Suprapubic skin (tissue), 4 donors: ENCODE results near the gene PLXNA2. TPM values are rescaled to one million over a fixed set of nuclear protein-coding genes. Genes with fewer than 3 reads are reported as not detected.

ENCODE experiments used
- DNase-seq, 2 donors: peaks; one replicate each; pipeline ENCODE4 v3.0.0-alpha.2; 2019; ENCODE audit warnings: low spot score in 2 of 2
- H3K27ac ChIP-seq: fragments of 200-600 bp; sonication (generic); one replicate; pipeline ENCODE4 v1.5.1; 2019
- H3K27me3 ChIP-seq: fragments of 200-600 bp; sonication (generic); one replicate; pipeline ENCODE4 v1.5.1; 2019
- H3K36me3 ChIP-seq: fragments of 200-600 bp; sonication (generic); one replicate; pipeline ENCODE4 v1.5.1; 2019
- H3K4me1 ChIP-seq: fragments of 200-600 bp; sonication (generic); one replicate; pipeline ENCODE4 v1.5.1; 2019
- H3K4me3 ChIP-seq: fragments of 200-600 bp; sonication (generic); one replicate; pipeline ENCODE4 v1.5.1; 2019; ENCODE audit warnings: mild to moderate bottlenecking
- H3K9me3 ChIP-seq: fragments of 200-600 bp; sonication (generic); one replicate; pipeline ENCODE4 v1.5.1; 2019
- CTCF ChIP-seq, 2 donors: fragments of 200-600 bp in 1 of 2; fragments of 450-650 bp in 1 of 2; sonication (generic) in 1 of 2; IDR thresholded peaks; one replicate each; pipeline ENCODE4 v1.5.1; 2016 to 2019; ENCODE audit warnings: antibody characterized with exemption in 2 of 2, mild to moderate bottlenecking in 1 of 2, moderate library complexity in 1 of 2
- EP300 ChIP-seq: sonication (generic); formaldehyde crosslinking; IDR thresholded peaks from one replicate; pipeline ENCODE4 v1.6.1; 2017; ENCODE audit warnings: antibody characterized with exemption
- POLR2A ChIP-seq, 2 donors: fragments of 450-650 bp; IDR thresholded peaks; one replicate each; pipeline ENCODE4 v1.6.1; 2017; ENCODE audit warnings: antibody characterized with exemption in 2 of 2, mild to moderate bottlenecking in 2 of 2, moderate library complexity in 2 of 2
- POLR2AphosphoS5 ChIP-seq, 3 donors: sonication (generic); formaldehyde crosslinking; IDR thresholded peaks; one replicate each; pipeline ENCODE4 v1.6.1; 2017; ENCODE audit warnings: antibody characterized with exemption in 3 of 3
- WGBS: methylation state at CpG from one replicate; pipeline ENCODE4 v1.1.5; 2018; 5-methylcytosine and 5-hydroxymethylcytosine counted together
- total RNA-seq, 4 donors: library from RNA; depleted of rRNA; stranded (reverse); fragments of >200 nt; gene quantifications; one replicate each; pipeline ENCODE4 v1.1.0, GENCODE V29; 2016

The PLXNA2 gene
- total RNA-seq, 4 donors from 2014 or later = 35.3 to 53.9 (median 45.7) TPM

- no peak for DNase-seq
- no peaks in the 10 kb centered on the region for H3K27me3 ChIP-seq
- H3K27ac ChIP-seq = no peak overlapping the region
- no peaks in the 10 kb centered on the region for H3K36me3 ChIP-seq
- TF ChIP-seq CTCF (IDR thresholded peaks at IDR 0.05) = no peak
- TF ChIP-seq POLR2A (IDR thresholded peaks at IDR 0.05) = no peak
- no peak for TF ChIP-seq EP300
- no peak for TF ChIP-seq POLR2AphosphoS5 (IDR thresholded peaks at IDR 0.05)
- H3K9me3 ChIP-seq = no peaks in the 10 kb centered on the region
- WGBS = 59% methylated on average over 6 of the region's 6 CpGs
- no peak overlapping the region for H3K4me3 ChIP-seq
- H3K4me1 ChIP-seq = peaks cover 36% of the 10 kb centered on the region
Measured at GRCh38 chr1:208150833-208151458, 93.2 kb downstream of the PLXNA2 start.

- DNase-seq = no peak
- peaks cover 36% of the 10 kb centered on the region for H3K4me1 ChIP-seq
- no peaks in the 10 kb centered on the region for H3K36me3 ChIP-seq
- no peaks in the 10 kb centered on the region for H3K9me3 ChIP-seq
- H3K27me3 ChIP-seq = no peaks in the 10 kb centered on the region
- WGBS = 72% methylated on average over 9 of the region's 9 CpGs
- H3K27ac ChIP-seq = no peak overlapping the region
- TF ChIP-seq EP300 = no peak
- H3K4me3 ChIP-seq = no peak overlapping the region
Measured at GRCh38 chr1:208149776-208150514, 94.2 kb downstream of the PLXNA2 start.

- peaks cover 28% of the 10 kb centered on the region for H3K4me1 ChIP-seq
- no peak overlapping the region for H3K27ac ChIP-seq
- DNase-seq = no peak
- no peaks in the 10 kb centered on the region for H3K36me3 ChIP-seq
- H3K4me3 ChIP-seq = no peak overlapping the region
- no peaks in the 10 kb centered on the region for H3K9me3 ChIP-seq
- H3K27me3 ChIP-seq = no peaks in the 10 kb centered on the region
- TF ChIP-seq POLR2AphosphoS5 (IDR thresholded peaks at IDR 0.05) (no peak), POLR2A (IDR thresholded peaks at IDR 0.05) (no peak), EP300 (no peak), CTCF (IDR thresholded peaks at IDR 0.05) (no peak)
Measured at GRCh38 chr1:208149213-208149612, 95.0 kb downstream of the PLXNA2 start.

GRCh38 chr1:208148380-208148779 lies 95.8 kb downstream of the PLXNA2 start:
- Histone ChIP-seq H3K36me3 (no peaks in the 10 kb centered on the region), H3K4me3 (no peak overlapping the region), H3K4me1 (peaks cover 25% of the 10 kb centered on the region), H3K27me3 (no peaks in the 10 kb centered on the region), H3K27ac (no peak overlapping the region), H3K9me3 (no peaks in the 10 kb centered on the region)
- WGBS = 96% methylated on average over 4 of the region's 4 CpGs
- TF ChIP-seq EP300 = no peak
- no peak for TF ChIP-seq POLR2A (IDR thresholded peaks at IDR 0.05)
- no peak for TF ChIP-seq CTCF (IDR thresholded peaks at IDR 0.05)
- TF ChIP-seq POLR2AphosphoS5 (IDR thresholded peaks at IDR 0.05) = no peak
- DNase-seq = no peak

GRCh38 chr1:208146650-208147049 lies 97.5 kb downstream of the PLXNA2 start:
- 98% methylated on average over 3 of the region's 3 CpGs for WGBS
- no peak for TF ChIP-seq EP300
- Histone ChIP-seq H3K27ac (no peak overlapping the region), H3K36me3 (no peaks in the 10 kb centered on the region), H3K27me3 (no peaks in the 10 kb centered on the region), H3K9me3 (no peaks in the 10 kb centered on the region), H3K4me3 (no peak overlapping the region), H3K4me1 (peaks cover 38% of the 10 kb centered on the region)
- no peak for DNase-seq

GRCh38 chr1:208145167-208145566 lies 99.0 kb downstream of the PLXNA2 start:
- Histone ChIP-seq H3K4me3 (no peak overlapping the region), H3K27ac (no peak overlapping the region), H3K36me3 (no peaks in the 10 kb centered on the region), H3K9me3 (no peaks in the 10 kb centered on the region), H3K27me3 (no peaks in the 10 kb centered on the region), H3K4me1 (peaks cover 26% of the 10 kb centered on the region)
- no peak for TF ChIP-seq POLR2A (IDR thresholded peaks at IDR 0.05)
- no peak for TF ChIP-seq CTCF (IDR thresholded peaks at IDR 0.05)
- TF ChIP-seq EP300 = no peak
- no peak for TF ChIP-seq POLR2AphosphoS5 (IDR thresholded peaks at IDR 0.05)
- WGBS = 60% methylated on average over 3 of the region's 3 CpGs
- no peak for DNase-seq
